ENCODE results near the gene NOS3. TPM values are rescaled to one million over a fixed set of nuclear protein-coding genes. Genes with fewer than 3 reads are reported as not detected.
A peak's percentile ranks its signal among the peaks of the same experiment; 100 is the strongest.

The NOS3 gene
- total and polyA plus RNA-seq, 9 of the 15 experiments (the other 6 are each of a cell fraction or from before 2014, with no cell fraction given) = 1.1 to 121 (median 23.6) TPM

GRCh38 chr7:151010307-151011096 lies 19.7 kb downstream of the NOS3 start (continued):
- no peak for TF ChIP-seq ILF3 (IDR thresholded peaks at IDR 0.05; ENCODE audit: borderline replicate concordance)
- TF ChIP-seq JUND (IDR thresholded peaks at IDR 0.05; ENCODE audit: borderline replicate concordance, low read depth, low read length) = no peak; the same call in 1 of the 2 replicates
- no peak for TF ChIP-seq JUND (tag; IDR thresholded peaks at IDR 0.05; ENCODE audit: borderline replicate concordance, low read depth, low read length)
- TF ChIP-seq, protein P1, sequence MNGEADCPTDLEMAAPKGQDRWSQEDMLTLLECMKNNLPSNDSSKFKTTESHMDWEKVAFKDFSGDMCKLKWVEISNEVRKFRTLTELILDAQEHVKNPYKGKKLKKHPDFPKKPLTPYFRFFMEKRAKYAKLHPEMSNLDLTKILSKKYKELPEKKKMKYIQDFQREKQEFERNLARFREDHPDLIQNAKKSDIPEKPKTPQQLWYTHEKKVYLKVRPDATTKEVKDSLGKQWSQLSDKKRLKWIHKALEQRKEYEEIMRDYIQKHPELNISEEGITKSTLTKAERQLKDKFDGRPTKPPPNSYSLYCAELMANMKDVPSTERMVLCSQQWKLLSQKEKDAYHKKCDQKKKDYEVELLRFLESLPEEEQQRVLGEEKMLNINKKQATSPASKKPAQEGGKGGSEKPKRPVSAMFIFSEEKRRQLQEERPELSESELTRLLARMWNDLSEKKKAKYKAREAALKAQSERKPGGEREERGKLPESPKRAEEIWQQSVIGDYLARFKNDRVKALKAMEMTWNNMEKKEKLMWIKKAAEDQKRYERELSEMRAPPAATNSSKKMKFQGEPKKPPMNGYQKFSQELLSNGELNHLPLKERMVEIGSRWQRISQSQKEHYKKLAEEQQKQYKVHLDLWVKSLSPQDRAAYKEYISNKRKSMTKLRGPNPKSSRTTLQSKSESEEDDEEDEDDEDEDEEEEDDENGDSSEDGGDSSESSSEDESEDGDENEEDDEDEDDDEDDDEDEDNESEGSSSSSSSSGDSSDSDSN (IDR thresholded peaks at IDR 0.05; ENCODE audit: borderline replicate concordance in 1 of 2, low read depth in 2 of 2, low read length in 2 of 2) = peak; percentile 26 to 53; a peak in 1 of 4 replicates
- TF ChIP-seq, protein P2, sequence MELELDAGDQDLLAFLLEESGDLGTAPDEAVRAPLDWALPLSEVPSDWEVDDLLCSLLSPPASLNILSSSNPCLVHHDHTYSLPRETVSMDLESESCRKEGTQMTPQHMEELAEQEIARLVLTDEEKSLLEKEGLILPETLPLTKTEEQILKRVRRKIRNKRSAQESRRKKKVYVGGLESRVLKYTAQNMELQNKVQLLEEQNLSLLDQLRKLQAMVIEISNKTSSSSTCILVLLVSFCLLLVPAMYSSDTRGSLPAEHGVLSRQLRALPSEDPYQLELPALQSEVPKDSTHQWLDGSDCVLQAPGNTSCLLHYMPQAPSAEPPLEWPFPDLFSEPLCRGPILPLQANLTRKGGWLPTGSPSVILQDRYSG (tag; conservative IDR thresholded peaks at IDR 0.05; ENCODE audit: low read depth) = no peak
- no peak for TF ChIP-seq BCOR (IDR thresholded peaks at IDR 0.05)
- TF ChIP-seq CHD1 (IDR thresholded peaks at IDR 0.05; ENCODE audit: low read length) = no peak
- TF ChIP-seq ASH1L (IDR thresholded peaks at IDR 0.05; ENCODE audit: borderline replicate concordance, low read depth, partially characterized antibody) = no peak
- TF ChIP-seq RCOR1 (IDR thresholded peaks at IDR 0.05; ENCODE audit: borderline replicate concordance in 1 of 2, low read depth in 2 of 2, low read length in 2 of 2) = 0 out of 4 replicates have a peak, but pooled peaks have one; percentile 14 to 30
- no peak for TF ChIP-seq HNRNPL (IDR thresholded peaks at IDR 0.05; ENCODE audit: low read depth, low read length)
- TF ChIP-seq, protein P3, sequence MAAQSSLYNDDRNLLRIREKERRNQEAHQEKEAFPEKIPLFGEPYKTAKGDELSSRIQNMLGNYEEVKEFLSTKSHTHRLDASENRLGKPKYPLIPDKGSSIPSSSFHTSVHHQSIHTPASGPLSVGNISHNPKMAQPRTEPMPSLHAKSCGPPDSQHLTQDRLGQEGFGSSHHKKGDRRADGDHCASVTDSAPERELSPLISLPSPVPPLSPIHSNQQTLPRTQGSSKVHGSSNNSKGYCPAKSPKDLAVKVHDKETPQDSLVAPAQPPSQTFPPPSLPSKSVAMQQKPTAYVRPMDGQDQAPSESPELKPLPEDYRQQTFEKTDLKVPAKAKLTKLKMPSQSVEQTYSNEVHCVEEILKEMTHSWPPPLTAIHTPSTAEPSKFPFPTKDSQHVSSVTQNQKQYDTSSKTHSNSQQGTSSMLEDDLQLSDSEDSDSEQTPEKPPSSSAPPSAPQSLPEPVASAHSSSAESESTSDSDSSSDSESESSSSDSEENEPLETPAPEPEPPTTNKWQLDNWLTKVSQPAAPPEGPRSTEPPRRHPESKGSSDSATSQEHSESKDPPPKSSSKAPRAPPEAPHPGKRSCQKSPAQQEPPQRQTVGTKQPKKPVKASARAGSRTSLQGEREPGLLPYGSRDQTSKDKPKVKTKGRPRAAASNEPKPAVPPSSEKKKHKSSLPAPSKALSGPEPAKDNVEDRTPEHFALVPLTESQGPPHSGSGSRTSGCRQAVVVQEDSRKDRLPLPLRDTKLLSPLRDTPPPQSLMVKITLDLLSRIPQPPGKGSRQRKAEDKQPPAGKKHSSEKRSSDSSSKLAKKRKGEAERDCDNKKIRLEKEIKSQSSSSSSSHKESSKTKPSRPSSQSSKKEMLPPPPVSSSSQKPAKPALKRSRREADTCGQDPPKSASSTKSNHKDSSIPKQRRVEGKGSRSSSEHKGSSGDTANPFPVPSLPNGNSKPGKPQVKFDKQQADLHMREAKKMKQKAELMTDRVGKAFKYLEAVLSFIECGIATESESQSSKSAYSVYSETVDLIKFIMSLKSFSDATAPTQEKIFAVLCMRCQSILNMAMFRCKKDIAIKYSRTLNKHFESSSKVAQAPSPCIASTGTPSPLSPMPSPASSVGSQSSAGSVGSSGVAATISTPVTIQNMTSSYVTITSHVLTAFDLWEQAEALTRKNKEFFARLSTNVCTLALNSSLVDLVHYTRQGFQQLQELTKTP (IDR thresholded peaks at IDR 0.05; ENCODE audit: low read depth in 1 of 2, partially characterized antibody in 2 of 2) = peak in 1 of 2 experiments; percentile 36
- TF ChIP-seq CTCF (IDR thresholded peaks at IDR 0.05 in 2 of 3, conservative IDR thresholded peaks at IDR 0.05 in 1 of 3; ENCODE audit: insufficient read depth in 2 of 3, low read depth in 1 of 3, low read length in 3 of 3) = 0 out of 6 replicates have a peak, but pooled peaks of 1 of the 3 experiments have one; percentile 20
- no peak for TF ChIP-seq PRMT5 (CRISPR knock-in tag; IDR thresholded peaks at IDR 0.05)
- no peak for TF ChIP-seq NONO (IDR thresholded peaks at IDR 0.05; ENCODE audit: low read depth in 2 of 2, low read length in 1 of 2)
- no peak for TF ChIP-seq NFATC3 (IDR thresholded peaks at IDR 0.05)

Measured in K562 (cell line).